ENCODE measurements around the gene STX12. TPM values are rescaled to one million over a fixed set of nuclear protein-coding genes. Genes with fewer than 3 reads are reported as not detected.
"Not testable (repeated sequence)": the region's sequence is repeated elsewhere in the genome, so short reads cannot be mapped to it uniquely, and the experiment has no call there.

STX12 gene
- total RNA-seq, 1 donor from 2014 or later = 103 TPM

GRCh38 chr1:27865821-27866220 lies 92.8 kb downstream of the STX12 start:
- DNase-seq (ENCODE audit: low read depth, low spot score) = no peak

- no peak for DNase-seq (ENCODE audit: low read depth, low spot score)
Observed at GRCh38 chr1:27868556-27868931, 95.5 kb downstream of the STX12 start.

- DNase-seq (ENCODE audit: low read depth, low spot score) = no peak
Observed at GRCh38 chr1:27868932-27869718, 96.1 kb downstream of the STX12 start.

GRCh38 chr1:27869719-27870085 lies 96.7 kb downstream of the STX12 start:
- DNase-seq (ENCODE audit: low read depth, low spot score) = no peak

- not testable (repeated sequence) for DNase-seq (ENCODE audit: low read depth, low spot score)
Observed at GRCh38 chr1:27871076-27871475, 98.1 kb downstream of the STX12 start.

GRCh38 chr1:27872059-27872801 lies 99.2 kb downstream of the STX12 start, which contains the start of gene THEMIS2:
Gene THEMIS2, plus strand, starts transcription at chr1:27872544. Its CDS starts 28 bp downstream, at chr1:27872572.
- no peak for DNase-seq (ENCODE audit: low read depth, low spot score)

- DNase-seq (ENCODE audit: low read depth, low spot score) = no peak
Observed at GRCh38 chr1:27872802-27873551, 100.0 kb downstream of the STX12 start.

- peak; percentile 11 for DNase-seq (ENCODE audit: low read depth, low spot score)
Observed at GRCh38 chr1:27873671-27874384, 100.8 kb downstream of the STX12 start.

Other genes starting within 250 kb of the STX12 start
- gene AHDC1, start 169.1 kb upstream of the STX12 start, total RNA-seq = 4.3 and 7.0 TPM in 2 replicates
- 0.07 and 0.18 TPM in 2 replicates for gene FGR, start 138.0 kb upstream of the STX12 start, total RNA-seq
- 41.0 and 41.1 TPM in 2 replicates for gene IFI6, start 101.0 kb upstream of the STX12 start, total RNA-seq
- gene FAM76A, start 47.3 kb upstream of the STX12 start, total RNA-seq = 12.0 and 14.7 TPM in 2 replicates
- gene PPP1R8, start 57.6 kb downstream of the STX12 start, total RNA-seq = 58.7 and 64.9 TPM in 2 replicates
- 3.7 and 4.1 TPM in 2 replicates for gene THEMIS2, start 99.3 kb downstream of the STX12 start, total RNA-seq
- 43.5 and 68.0 TPM in 2 replicates for gene RPA2, start 141.4 kb downstream of the STX12 start, total RNA-seq
- 0.26 and 0.39 TPM in 2 replicates for gene SMPDL3B, start 161.8 kb downstream of the STX12 start, total RNA-seq
- 3.9 and 4.6 TPM in 2 replicates for gene XKR8, start 186.8 kb downstream of the STX12 start, total RNA-seq

All from pulmonary artery endothelial cell (primary cell).